ENCODE measurements around the gene CABLES1.

The CABLES1 gene

DNA sequence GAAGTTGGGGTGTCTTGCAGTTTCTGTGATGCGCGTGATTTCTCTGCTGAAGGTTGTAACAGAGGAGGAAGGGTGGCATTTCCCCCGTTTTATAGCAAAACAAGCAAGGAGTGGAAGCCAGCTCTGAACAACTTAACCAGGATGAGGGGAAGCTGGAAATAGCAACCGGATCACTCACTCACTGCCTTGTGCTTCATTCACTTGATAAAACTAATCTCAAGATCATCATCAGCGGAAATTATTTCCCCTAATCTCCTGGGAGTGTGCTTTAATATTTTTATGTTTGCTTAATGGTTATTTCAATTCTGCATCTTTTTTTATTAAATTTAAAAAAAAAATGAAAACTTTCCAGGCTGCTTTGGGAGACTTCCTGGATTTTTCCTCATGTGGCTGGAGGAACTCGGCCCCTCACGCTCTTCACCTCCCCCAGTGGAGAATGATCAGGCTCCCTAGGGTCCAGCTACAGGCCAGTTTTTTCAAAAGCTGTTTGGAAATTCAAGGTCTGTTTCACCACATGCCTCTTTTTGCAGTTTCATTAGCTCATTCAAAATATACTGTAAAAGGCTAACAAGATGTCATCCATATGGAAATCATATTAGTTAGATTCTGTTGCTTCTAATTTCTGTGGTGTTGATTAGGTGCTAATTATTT lies 31.7 kb downstream of the CABLES1 start:
- DNase-seq (ENCODE audit: low read depth in 2 of 2), result no peak

DNA sequence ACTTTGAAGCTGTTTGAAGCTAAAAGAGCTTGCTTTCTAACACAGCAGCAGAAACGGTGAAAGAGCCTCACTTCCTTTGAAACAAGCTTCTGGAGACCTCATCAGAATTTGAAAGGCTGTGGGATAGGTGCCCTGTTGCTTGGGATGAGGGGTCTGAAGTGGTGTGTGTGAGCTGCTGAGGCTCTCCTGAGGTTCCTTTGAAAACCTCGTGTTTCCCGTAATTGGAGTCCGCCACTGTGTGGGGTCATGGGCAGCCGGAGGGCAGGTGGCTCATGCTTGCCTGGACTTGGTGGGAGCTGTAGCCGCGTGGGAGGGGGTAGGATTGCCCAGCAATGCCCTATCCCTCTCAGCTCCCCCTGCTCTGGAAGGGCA lies 34.4 kb downstream of the CABLES1 start:
- no peak for DNase-seq (ENCODE audit: low read depth in 2 of 2)

DNA sequence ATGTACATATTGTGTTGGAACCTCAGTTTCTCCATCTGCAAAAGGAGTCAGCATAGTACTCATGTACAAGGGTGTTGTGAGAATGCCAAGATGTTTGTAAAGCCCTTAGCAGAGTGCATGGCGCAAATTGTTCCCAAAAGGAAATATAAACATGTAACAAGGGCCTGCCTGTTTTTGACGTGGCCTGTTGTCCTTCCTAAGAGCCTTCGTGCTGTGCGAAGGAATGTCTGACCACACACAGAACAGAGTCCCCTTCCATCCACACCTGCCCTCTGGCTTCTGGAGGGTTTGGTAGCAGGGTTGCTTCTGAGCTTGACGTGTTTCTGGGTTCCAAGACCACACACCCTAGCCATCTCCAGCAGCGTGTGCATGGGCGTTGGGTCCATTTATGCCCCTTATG lies 34.9 kb downstream of the CABLES1 start:
- no peak for DNase-seq (ENCODE audit: low read depth in 2 of 2)

DNA sequence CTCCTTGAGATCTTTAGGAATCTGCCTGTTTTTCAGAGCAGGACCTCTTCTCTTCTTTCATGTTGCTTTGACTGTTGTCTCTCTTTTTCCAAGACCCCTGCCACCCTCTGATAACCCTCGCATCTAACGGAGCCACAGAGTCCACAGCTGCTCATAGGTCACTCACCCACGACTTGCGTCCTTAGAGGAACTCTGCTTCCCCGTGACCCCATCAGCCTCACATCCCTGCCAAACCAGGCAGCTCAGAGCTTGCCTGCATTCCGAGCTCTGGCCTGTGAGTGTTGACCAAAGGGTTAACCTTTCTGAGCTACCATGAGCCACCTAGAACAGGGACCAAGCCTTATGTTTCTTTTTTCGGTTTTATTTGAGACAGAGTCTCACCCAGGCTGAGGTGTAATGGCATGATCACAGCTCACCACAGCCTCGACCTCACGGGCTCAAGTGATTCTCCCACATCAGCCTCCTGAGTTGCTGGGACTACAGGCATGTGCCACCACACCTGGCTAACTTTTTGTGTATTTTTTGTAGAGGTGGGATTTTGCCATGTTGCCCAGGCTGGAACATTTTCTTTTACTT lies 36.4 kb downstream of the CABLES1 start:
- DNase-seq (ENCODE audit: low read depth in 2 of 2), result no peak

DNA sequence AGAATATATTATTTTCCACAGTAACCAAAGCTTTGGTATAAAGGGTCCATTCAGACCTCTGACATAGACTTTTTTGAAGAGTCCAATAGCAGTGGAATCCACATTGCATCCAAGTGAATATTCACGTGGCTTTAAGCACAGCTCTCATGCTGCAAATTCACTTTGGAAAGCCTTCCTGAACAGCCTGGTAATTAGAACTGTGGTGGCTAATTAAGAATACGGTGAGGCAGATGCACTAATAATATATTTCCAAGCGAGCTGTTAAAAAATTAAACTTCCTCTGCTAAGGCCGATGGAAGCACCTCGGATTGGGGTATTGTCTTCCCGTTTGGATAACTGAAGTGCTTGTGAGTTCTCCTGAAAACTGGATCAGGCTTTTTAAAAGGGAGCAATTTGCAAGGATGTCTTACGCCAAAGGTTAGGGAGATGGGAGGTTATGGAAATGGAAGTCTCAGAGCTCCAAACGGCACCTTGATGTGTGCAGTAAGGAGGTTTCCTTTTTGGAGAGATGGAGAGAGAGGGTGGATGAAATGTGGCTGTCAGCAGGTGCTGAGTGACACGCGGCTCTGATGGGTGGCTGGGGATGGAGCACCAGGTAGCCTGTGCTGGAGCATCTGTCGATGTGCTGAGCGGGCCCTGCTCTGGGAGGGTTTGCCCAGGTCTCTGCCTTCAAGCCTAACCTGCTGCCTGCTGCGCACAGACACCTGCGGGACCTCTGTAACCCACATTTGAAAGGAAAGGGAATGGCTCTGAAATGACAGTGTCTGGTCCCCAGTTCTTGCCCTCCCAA lies 37.5 kb downstream of the CABLES1 start:
- no peak for DNase-seq (ENCODE audit: low read depth in 2 of 2)

DNA sequence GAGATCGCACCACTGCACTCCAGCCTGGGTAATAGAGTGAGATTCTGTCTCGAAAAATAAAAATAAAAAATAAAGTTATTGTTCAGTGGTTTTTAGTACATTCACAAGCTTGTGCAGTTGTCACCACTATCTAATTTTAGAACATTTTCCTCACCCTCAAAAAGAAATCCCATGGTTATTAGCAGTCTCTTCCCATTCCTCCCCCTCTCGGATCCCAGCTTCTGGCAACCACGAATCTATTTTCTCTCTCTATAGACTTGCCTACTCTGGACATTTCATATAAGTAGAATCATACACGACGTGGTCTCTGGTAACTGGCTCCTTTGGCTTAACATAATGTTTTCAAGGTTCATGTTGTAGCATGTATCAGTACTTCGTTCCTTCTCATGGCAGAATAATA lies 38.6 kb downstream of the CABLES1 start:
- DNase-seq (ENCODE audit: low read depth in 2 of 2), result no peak

DNA sequence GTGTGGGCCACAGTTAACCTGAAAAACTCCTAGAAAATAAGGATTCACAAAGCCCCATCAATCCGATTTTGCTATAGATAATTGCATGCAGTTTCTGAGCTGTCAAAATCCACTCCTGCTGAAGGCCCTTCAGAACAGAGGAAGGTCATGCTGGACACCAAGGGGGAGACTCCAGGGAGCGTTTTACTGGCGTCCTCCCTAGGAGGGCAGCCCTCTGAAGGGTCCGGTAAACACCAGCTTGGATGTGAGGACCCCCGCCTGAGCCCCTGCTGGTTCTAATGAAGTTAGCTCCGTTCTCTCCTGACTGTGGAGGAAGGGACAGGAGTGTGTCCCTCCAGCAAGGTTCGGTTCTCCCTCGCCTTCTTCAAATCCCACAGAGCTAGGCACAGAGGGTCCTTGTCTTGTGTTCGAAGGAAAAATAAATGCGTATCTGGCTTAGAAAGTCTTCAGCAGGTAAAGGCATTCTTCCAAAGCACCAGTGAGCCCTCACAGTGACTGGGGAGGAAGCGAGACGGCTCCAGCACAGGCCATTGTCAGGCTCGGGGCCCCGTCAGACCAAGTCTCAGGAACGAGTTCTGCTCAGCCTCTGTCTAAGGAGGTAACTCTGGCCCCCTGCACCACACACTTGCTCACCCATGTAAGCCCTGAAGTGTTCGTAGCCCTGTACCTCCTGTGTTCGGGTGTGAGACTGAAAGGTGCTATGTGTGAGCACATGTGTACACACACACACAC lies 41.6 kb downstream of the CABLES1 start:
- DNase-seq (ENCODE audit: low read depth in 2 of 2), result no peak

DNA sequence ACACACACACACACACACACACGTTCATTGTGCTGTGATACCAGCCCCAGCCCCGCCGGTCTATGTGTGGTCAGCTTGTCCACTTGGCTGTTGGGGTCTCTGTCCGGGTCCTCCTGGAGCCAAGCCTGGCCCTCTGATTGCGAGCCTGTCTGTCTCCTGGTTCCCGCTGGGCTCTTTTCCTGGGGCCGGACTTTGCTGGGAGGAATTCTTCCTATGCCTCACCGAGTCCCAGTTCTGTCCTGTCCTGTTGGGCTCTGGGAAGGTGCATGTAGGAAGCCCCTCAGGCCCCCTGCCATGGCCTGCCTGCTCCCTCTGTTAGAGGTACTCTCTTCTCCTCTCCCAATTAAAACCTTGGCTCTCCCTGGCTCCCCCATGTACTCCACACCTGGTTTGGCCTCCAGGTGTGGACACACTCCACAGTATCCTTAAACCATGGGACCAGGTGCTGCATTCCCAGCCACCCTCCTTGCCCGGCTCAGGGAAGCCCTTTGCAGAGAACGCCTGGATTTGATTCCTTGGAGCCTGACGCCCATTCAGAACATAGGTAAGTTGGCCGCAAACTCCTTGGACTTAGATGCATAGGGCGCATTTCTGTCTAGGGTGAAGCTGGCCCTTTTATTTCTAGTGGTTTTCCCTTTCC lies 42.3 kb downstream of the CABLES1 start:
- DNase-seq (ENCODE audit: low read depth in 2 of 2), result no peak

DNA sequence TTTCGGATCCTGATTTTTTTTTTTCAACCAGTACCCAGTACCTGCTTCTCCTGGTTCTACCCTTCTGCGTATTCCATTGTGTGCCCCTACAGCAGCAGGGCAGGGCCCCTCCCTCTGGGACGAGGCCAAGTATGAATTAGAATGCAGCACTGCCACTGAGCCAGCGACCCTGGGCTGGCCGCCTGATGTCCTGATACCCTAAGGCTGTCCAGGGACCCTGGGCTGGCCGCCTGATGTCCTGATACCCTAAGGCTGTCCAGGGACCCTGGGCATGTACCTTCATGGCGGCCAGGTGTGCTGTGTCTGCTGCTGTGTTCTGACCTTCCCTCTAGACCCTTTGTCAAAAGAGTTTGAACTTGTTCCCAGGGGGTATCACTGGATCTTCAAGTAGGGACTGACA lies 42.9 kb downstream of the CABLES1 start:
- no peak for DNase-seq (ENCODE audit: low read depth in 2 of 2)

DNA sequence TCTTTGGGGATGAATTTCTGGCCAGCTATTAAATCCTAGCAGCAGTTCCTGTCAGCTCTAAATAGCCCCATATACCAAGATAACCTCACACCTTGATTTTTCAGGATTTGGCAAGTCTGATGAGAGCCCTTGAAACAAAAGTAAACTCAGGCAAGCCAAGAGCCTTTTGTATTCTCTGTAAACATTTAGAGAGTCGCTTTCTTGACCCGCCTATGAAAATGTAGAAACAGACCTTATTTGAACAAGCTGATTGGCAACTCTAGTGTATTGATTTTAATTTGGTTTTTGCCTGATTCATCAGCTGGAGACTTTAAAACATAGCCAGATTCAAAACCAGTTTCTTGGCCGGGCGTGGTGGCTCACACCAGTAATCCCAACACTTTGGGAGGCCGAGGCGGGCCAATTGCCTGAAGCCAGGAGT lies 43.4 kb downstream of the CABLES1 start:
- DNase-seq (ENCODE audit: low read depth in 2 of 2), result no peak

DNA sequence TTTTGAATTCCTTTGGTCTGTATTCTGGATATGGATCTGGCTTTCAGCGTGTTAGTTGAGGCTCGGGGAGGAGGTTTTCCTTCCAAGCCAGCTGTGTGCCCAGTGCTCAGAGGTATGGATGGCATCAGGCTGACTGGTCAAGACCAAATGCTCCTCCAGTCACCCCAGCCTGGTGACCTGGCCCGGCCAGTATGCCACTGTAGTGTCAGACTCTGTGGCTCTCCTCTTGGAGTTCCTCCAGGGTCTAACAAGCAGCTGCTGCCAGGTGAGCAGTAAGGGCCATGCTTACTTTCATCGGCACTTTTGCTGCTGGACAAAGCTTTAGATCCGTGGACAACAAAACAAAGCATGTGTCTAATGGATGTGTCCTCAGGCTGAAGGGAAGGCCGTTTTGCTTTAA lies 44.1 kb downstream of the CABLES1 start:
- DNase-seq (ENCODE audit: low read depth in 2 of 2), result no peak

DNA sequence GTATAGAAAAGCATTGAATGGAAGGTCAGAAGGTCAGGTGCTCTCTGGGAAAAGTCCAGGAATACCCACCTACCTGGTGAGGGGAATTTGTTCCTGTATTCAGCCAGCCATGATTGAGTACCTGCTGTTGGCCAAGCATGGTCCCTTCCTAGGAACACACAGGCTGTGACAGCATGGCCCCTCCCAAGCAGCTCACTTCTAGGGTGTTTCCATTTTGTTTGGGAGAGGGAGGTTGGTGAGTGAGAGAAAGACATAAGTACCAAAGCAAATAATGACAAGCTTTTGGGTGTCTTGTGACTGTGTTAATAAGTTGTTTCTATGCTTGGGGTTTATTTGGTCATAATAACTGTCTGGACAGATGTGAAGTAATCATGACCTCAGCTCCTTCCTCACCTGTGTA lies 46.3 kb downstream of the CABLES1 start:
- no peak for DNase-seq (ENCODE audit: low read depth in 2 of 2)

DNA sequence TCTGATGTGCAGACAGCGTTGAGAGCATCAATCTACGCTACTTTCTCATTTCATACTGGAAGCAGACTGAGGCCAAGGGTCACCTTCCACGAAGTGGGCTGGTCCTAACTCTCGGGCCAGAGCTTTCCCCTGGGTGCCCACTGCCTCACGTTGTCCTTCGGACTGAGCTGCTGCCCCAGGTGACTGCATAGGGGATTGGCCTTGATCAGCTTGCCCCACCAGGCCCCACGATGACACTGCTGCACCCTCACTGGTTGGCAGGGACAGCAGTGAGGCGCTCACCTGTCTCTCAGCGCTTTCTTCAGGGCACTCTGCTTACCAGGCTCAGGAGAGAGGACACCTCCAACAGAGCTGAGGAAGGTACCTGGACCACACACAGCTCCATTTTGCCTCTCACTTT lies 47.3 kb downstream of the CABLES1 start:
- no peak for DNase-seq (ENCODE audit: low read depth in 2 of 2)

DNA sequence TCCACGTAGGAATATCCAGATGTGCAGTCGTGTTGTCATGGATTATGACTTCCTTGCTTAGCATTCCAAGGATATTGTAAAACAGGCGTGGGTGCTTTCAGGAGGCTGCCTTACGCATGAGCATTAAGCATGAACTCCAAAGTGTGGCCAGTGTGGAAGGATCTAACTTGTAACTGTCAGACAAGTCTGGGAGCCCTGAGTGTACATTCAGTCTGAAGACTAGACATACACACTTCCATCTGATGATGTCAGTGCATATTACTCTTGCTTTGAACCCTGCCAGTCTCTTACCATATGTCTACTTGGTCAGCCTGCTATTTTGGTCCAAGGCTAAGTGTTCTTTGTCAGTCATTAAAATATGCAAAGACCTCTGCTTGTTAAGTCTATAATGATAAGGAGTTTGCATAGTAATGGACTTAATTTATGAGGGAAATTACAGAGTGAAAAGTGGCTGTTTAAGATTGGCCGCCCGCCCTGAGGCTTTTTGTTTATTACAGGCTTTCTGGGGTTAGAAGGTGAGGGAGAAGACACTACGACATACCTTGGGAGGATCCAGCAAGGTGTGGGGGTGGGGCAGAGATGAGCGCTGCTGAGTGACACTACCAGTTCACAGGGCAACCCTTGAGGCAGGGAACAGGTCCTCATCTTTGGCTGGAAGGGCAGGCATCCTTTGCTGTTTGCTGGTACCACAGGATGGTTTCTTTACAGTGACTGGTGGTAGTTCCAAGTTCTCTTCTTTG lies 48.3 kb downstream of the CABLES1 start:
- DNase-seq (ENCODE audit: low read depth in 2 of 2), result no peak

DNA sequence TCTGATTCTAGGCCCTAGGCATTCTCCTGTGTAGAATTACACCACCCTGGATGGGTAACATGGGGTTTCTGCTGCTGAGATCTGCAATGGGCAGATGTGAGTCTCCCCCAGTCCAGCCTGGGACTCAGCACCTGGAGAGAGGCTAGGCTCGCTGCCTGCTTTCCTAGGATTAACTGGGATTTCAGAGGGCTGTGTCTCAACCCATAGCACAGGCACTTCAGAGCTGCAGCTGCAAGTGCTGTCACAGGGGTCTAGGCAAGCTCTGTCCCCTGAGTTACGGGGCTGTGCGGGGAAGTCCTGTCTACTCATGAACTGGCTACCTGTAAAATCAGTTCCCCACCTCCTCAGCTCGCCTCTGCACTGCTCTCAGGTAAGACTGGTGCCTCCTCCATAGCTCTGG lies 51.5 kb downstream of the CABLES1 start:
- DNase-seq (ENCODE audit: low read depth in 2 of 2), result no peak

DNA sequence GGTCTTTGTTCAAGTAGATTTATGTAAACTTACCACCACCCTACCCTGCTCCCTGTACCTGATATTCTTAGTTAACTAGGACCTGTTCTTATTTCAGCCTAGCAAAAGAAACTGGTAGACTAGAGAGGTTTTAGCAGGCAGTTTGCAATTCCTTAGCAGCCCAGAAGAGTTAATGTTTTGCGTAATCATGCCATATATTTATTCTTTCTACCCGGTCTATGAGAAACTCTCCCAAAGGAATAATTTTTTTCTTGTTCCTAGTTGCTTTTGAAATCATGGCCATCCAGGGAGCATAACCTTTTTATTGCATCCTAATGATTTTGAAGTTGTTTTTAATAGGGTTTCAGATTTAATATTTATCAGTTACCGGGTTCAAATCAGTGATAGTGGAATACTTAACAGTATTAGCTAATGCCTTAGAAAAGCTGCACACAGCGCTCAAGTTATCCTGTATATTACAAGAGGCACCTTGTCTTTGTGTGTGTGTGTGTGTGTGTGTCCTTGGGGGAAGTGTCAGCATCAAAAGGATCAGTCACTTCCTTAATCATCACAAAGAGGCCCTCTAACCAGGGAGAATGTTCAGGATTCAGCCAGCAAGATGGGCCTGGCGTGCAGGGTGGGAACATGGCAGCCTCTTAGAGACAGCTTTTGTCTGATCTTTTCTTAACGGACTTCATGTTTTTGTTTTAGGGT lies 52.9 kb downstream of the CABLES1 start:
- DNase-seq (ENCODE audit: low read depth in 2 of 2), result no peak

DNA sequence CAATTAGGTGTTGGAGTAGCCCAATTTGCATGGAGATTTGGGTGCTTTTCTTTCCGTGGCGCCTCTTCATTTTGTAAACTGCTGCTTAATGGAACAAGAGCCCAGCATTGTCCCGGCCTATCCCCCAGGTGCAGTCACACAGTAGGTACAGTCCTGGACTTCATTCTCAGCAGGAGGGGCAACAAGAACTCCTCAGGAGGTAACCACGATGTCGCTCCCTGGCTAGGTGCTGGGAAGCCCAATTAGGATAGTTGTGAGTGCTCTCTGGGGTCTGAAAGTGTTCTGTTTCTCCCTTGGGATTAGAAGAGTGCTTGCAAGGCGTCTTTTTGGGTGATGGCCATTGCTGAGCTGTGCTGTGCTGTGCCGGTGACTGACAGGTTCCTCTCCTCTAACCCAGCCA lies 53.8 kb downstream of the CABLES1 start:
- no peak for DNase-seq (ENCODE audit: low read depth in 2 of 2)

DNA sequence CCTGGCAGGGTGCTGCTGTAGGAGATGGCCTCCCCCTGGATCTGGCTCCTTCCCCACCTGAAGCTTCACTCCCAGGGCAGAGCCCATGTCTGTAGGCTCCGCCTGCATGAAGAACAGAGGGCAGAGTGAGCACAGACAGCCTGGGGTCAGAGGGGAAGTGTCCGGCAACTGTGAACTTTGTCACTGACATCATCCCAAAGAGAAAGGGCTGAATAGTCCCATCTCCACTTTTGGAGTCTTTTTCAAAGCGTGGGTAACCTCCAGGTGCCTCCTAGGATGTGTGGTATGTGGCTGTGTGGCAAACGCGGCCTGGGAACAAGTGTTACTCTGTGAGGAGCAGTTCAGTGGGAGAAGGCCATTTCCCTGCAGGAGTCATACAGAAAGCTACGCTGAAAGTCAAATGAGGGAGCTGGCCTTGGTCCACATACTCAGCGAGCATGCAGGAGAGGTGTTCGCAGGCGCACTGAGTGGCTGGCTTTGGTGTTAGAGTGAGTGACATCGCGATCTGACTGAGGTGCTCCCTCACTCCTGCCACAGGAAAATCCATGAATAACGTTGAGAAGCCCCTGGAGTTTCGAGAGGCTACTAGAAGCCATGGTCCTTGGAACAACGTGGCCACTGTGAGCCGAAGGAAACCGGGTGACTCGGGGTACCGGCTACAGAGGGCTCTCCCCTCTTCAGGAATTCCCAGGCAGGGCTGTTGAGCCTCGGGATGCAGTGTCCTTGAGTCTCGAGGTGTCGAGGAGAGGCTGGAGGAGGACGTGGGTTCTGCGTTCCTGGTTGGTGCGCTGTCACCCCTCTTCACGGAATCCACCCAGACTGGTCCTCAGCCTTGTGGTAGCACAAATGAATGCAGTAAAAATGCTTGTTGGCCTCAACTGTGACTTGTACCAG lies 54.7 kb downstream of the CABLES1 start:
- no peak for DNase-seq (ENCODE audit: low read depth in 2 of 2)

DNA sequence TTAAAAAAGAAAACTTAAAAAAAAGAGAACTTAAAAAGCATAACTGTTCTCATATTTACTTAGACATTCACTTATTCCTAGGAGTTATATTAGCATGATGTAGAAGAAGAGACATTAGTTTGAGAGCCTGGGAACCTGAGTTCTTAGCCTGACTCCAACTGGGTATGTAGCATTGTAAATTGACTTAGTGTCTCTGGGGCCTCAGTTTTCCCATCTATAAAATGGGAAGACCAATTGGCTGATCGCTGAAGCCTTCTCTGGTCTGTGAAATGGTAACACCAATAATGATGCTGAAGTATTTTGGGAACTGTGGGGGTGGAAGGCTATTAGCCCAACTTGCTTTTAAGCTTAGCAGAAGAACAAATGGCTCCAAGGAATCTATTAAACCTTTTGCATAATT lies 55.9 kb downstream of the CABLES1 start:
- no peak for DNase-seq (ENCODE audit: low read depth in 2 of 2)

DNA sequence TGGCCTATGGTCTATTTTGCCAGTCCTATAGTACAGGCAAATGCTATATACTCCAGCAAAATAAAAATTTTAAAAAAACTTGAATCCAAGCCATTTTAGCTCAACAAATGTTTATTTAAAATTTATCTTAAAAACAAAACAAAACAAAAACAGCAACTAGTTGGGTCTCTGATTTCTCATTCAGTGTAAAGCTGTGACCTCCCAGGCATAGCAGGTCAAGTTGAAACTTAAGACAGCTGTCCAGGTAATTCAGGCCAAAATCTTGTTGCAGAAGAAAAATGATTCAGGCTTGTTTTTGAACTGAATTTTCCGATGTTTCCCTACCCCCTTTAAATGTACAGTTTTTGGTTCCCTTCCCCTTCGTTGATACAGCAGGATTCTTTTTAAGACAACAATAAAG lies 58.5 kb downstream of the CABLES1 start:
- no peak for DNase-seq (ENCODE audit: low read depth in 2 of 2)

Measured in activated CD8-positive, alpha-beta memory T cell treated with anti-CD3 and anti-CD28 coated beads for 4 hours (primary cell).